Cardiac fibroblast (primary cell): Measurements from ENCODE around the gene RCSD1.
"Not testable (repeated sequence)": the region's sequence is repeated elsewhere in the genome, so short reads cannot be mapped to it uniquely, and the experiment has no call there.

Experiments used
- DNase-seq, 2 donors: peaks; one replicate each; pipeline versions ENCODE4 v3.0.0 to v3.0.0-alpha.2; 2010; ENCODE audit warnings: low read depth in 2 of 2
- H3K4me3 ChIP-seq, 2 donors: replicated peaks in 1 of 2; 1 replicate in 1 of 2; 2 replicates in 1 of 2; pipeline ENCODE4 v1.5.1; 2011; ENCODE audit warnings: low read depth in 2 of 2, low read length in 2 of 2, mild to moderate bottlenecking in 2 of 2, moderate library complexity in 1 of 2
- CTCF ChIP-seq: IDR thresholded peaks from one replicate; pipeline ENCODE4 v1.5.1; 2011; ENCODE audit warnings: low read depth, mild to moderate bottlenecking, low read length, inconsistent platforms

Gene RCSD1

GRCh38 chr1:167728818-167729410 is 98.9 kb downstream of the RCSD1 start:
- TF ChIP-seq CTCF: no peak

GRCh38 chr1:167734227-167734626 is 104.2 kb downstream of the RCSD1 start:
- DNase-seq: no peak
- no peak overlapping the region for H3K4me3 ChIP-seq
- no peak for TF ChIP-seq CTCF

More at GRCh38 chr1:167728818-167729410, 98.9 kb downstream of the RCSD1 start:
- no peak for DNase-seq
- H3K4me3 ChIP-seq: no peak overlapping the region

- TF ChIP-seq CTCF: no peak
These were observed 104.8 kb downstream of the RCSD1 start for GRCh38 chr1:167734841-167735240.

GRCh38 chr1:167737169-167737568 is 107.1 kb downstream of the RCSD1 start:
- TF ChIP-seq CTCF: no peak
- no peak overlapping the region for H3K4me3 ChIP-seq
- DNase-seq: no peak

More at GRCh38 chr1:167734841-167735240, 104.8 kb downstream of the RCSD1 start:
- DNase-seq: no peak
- no peak overlapping the region for H3K4me3 ChIP-seq

- no peak for DNase-seq
- no peak overlapping the region for H3K4me3 ChIP-seq
- TF ChIP-seq CTCF: no peak
These were observed 108.1 kb downstream of the RCSD1 start for GRCh38 chr1:167738158-167738557.

- H3K4me3 ChIP-seq: no peak overlapping the region
- TF ChIP-seq CTCF: no peak
- DNase-seq: peak in 1 of 2 donors; percentile 61
These were observed 109.7 kb downstream of the RCSD1 start for GRCh38 chr1:167739752-167740151.

GRCh38 chr1:167741103-167741502 is 111.1 kb downstream of the RCSD1 start:
- DNase-seq, H3K4me3 ChIP-seq: not testable (repeated sequence)

GRCh38 chr1:167742392-167743057 is 112.5 kb downstream of the RCSD1 start:
- peak in 1 of 2 donors; percentile 31 for DNase-seq
- not testable (repeated sequence) for H3K4me3 ChIP-seq
